ENCODE results near the gene ACKR3.

Gene ACKR3

GRCh38 chr2:236550290-236550689, 19.3 kb upstream of the ACKR3 start:
- DNase-seq, result no peak

GRCh38 chr2:236550701-236551465, 18.7 kb upstream of the ACKR3 start:
- DNase-seq, result no peak

- DNase-seq, result no peak
Observed at GRCh38 chr2:236551471-236552211, 18.0 kb upstream of the ACKR3 start.

GRCh38 chr2:236552212-236552542, 17.4 kb upstream of the ACKR3 start:
- no peak for DNase-seq

GRCh38 chr2:236552581-236553363, 16.9 kb upstream of the ACKR3 start:
- no peak for DNase-seq

- DNase-seq, result no peak
Observed at GRCh38 chr2:236553522-236553921, 16.1 kb upstream of the ACKR3 start.

GRCh38 chr2:236554629-236555282, 14.9 kb upstream of the ACKR3 start:
- no peak for DNase-seq

GRCh38 chr2:236555481-236555880, 14.1 kb upstream of the ACKR3 start:
- DNase-seq, result no peak

GRCh38 chr2:236557306-236558030, 12.2 kb upstream of the ACKR3 start:
- no peak for DNase-seq

- DNase-seq, result no peak
Observed at GRCh38 chr2:236558036-236558435, 11.6 kb upstream of the ACKR3 start.

- DNase-seq, result no peak
Observed at GRCh38 chr2:236558993-236559978, 10.3 kb upstream of the ACKR3 start.

GRCh38 chr2:236561874-236562273, 7.8 kb upstream of the ACKR3 start:
- no peak for DNase-seq

- DNase-seq, result no peak
Observed at GRCh38 chr2:236562434-236562833, 7.2 kb upstream of the ACKR3 start.

GRCh38 chr2:236563953-236564352, 5.7 kb upstream of the ACKR3 start:
- no peak for DNase-seq

- DNase-seq, result no peak
Observed at GRCh38 chr2:236565212-236565611, 4.4 kb upstream of the ACKR3 start.

GRCh38 chr2:236565879-236566402, 3.7 kb upstream of the ACKR3 start:
- DNase-seq, result no peak

- DNase-seq, result no peak
Observed at GRCh38 chr2:236566596-236566995, 3.0 kb upstream of the ACKR3 start.

- peak; percentile 44 for DNase-seq
Observed at GRCh38 chr2:236568068-236568921, 1.3 kb upstream of the ACKR3 start.

- DNase-seq, result no peak
Observed at GRCh38 chr2:236568922-236569572, 578 bp upstream of the ACKR3 start.

Measured in CD4-positive, alpha-beta T cell treated with Interleukin-17A for 1 hour (primary cell).